CD14-positive monocyte (primary cell): ENCODE data around the gene FBXO31. TPM values are rescaled to one million over a fixed set of nuclear protein-coding genes. Genes with fewer than 3 reads are reported as not detected.

Experiments used
- DNase-seq, 3 donors: peaks; one replicate each; pipeline ENCODE4 v3.0.0-alpha.2; 2011 to 2022
- H2AFZ ChIP-seq: 2 replicates; pipeline ENCODE4 v1.6.0; 2012; ENCODE audit warnings: mild to moderate bottlenecking, low read depth, low read length, inconsistent platforms; ENCODE audit not compliant: insufficient read depth, poor library complexity, severe bottlenecking
- H3K27ac ChIP-seq, 2 donors: 1 replicate in 1 of 2; 2 replicates in 1 of 2; pipeline ENCODE4 v1.5.1; 2012 to 2013; ENCODE audit warnings: low read length in 2 of 2, control low read depth in 1 of 2, inconsistent platforms in 1 of 2, low read depth in 1 of 2, mild to moderate bottlenecking in 1 of 2
- H3K27me3 ChIP-seq, 2 donors: one replicate each; pipeline versions ENCODE4 v1.6.0 to v1.6.1; 2011 to 2013; ENCODE audit warnings: low read length in 2 of 2; ENCODE audit not compliant: control insufficient read depth in 2 of 2, insufficient read depth in 2 of 2
- H3K36me3 ChIP-seq, 2 donors: replicated peaks in 1 of 2; 1 replicate in 1 of 2; 2 replicates in 1 of 2; pipeline versions ENCODE4 v1.5.1 to v1.6.1; 2012 to 2013; ENCODE audit warnings: low read length in 2 of 2, control low read depth in 1 of 2, inconsistent platforms in 1 of 2, mild to moderate bottlenecking in 1 of 2; ENCODE audit not compliant: insufficient read depth in 2 of 2, control insufficient read depth in 1 of 2
- H3K4me1 ChIP-seq, 2 donors: 1 replicate in 1 of 2; 2 replicates in 1 of 2; pipeline versions ENCODE4 v1.5.1 to v1.6.1; 2012 to 2013; ENCODE audit warnings: low read length in 2 of 2, control low read depth in 1 of 2, inconsistent platforms in 1 of 2, mild to moderate bottlenecking in 1 of 2, moderate library complexity in 1 of 2; ENCODE audit not compliant: insufficient read depth in 2 of 2, control insufficient read depth in 1 of 2
- H3K4me2 ChIP-seq: replicated peaks from 2 replicates; pipeline ENCODE3; 2012; ENCODE audit warnings: low read length, moderate library complexity, mild to moderate bottlenecking; ENCODE audit not compliant: poor library complexity, severe bottlenecking; ENCODE audit errors: extremely low read depth
- H3K4me3 ChIP-seq, 3 experiments: fragments of 200-600 bp in 1 of 3; sonication (generic) in 1 of 3; replicated peaks in 1 of 3; 1 replicate in 2 of 3; 2 replicates in 1 of 3; pipeline ENCODE4 v1.5.1; 2011 to 2013; ENCODE audit warnings: low read length in 3 of 3, mild to moderate bottlenecking in 3 of 3, control low read depth in 2 of 3, low read depth in 2 of 3, inconsistent platforms in 1 of 3, moderate library complexity in 1 of 3
- H3K79me2 ChIP-seq: 2 replicates; pipeline ENCODE4 v1.6.0; 2012; ENCODE audit warnings: mild to moderate bottlenecking, control low read depth, inconsistent platforms, low read length, moderate library complexity; ENCODE audit not compliant: insufficient read depth
- H3K9ac ChIP-seq: 2 replicates; pipeline ENCODE4 v1.6.0; 2017; ENCODE audit warnings: low read length, mild to moderate bottlenecking; ENCODE audit not compliant: insufficient read depth, poor library complexity, severe bottlenecking
- H3K9me3 ChIP-seq, 2 donors: replicated peaks in 1 of 2; 1 replicate in 1 of 2; 2 replicates in 1 of 2; pipeline versions ENCODE4 v1.5.1 to v1.6.1; 2012 to 2013; ENCODE audit warnings: low read length in 2 of 2, control low read depth in 1 of 2; ENCODE audit not compliant: control insufficient read depth in 1 of 2, insufficient read depth in 1 of 2
- H4K20me1 ChIP-seq: 2 replicates; pipeline ENCODE4 v1.6.0; 2012; ENCODE audit warnings: mild to moderate bottlenecking, low read length, control low read depth, moderate library complexity; ENCODE audit not compliant: insufficient read depth
- H3K27ac Mint-ChIP-seq, 7 donors: one replicate each; pipeline ENCODE4 v1.8.0; 2020; ENCODE audit warnings: mild to moderate bottlenecking in 7 of 7, mixed read lengths in 7 of 7, moderate library complexity in 6 of 7, inconsistent platforms in 2 of 7
- H3K27me3 Mint-ChIP-seq, 3 donors: one replicate each; pipeline ENCODE4 v1.8.0; 2021 to 2022; ENCODE audit warnings: low read depth in 3 of 3, mild to moderate bottlenecking in 3 of 3, mixed read lengths in 3 of 3, moderate library complexity in 3 of 3, inconsistent platforms in 1 of 3
- H3K36me3 Mint-ChIP-seq, 2 donors: one replicate each; pipeline ENCODE4 v1.8.0; 2020; ENCODE audit warnings: mixed read lengths in 2 of 2, inconsistent platforms in 1 of 2, mild to moderate bottlenecking in 1 of 2
- H3K4me1 Mint-ChIP-seq: one replicate; pipeline ENCODE4 v1.8.0; 2020; ENCODE audit warnings: mild to moderate bottlenecking, mixed read lengths
- H3K4me3 Mint-ChIP-seq, 2 donors: one replicate each; pipeline ENCODE4 v1.8.0; 2020; ENCODE audit warnings: mild to moderate bottlenecking in 2 of 2, mixed read lengths in 2 of 2, moderate library complexity in 1 of 2
- H3K9me3 Mint-ChIP-seq, 7 donors: one replicate each; pipeline ENCODE4 v1.8.0; 2020 to 2022; ENCODE audit warnings: mixed read lengths in 7 of 7, mild to moderate bottlenecking in 6 of 7, moderate library complexity in 6 of 7, inconsistent platforms in 2 of 7
- WGBS: methylation state at CpG from one replicate; pipeline ENCODE4 v1.1.5; 2013; ENCODE audit warnings: missing lambda C conversion rate; ENCODE audit not compliant: insufficient coverage; 5-methylcytosine and 5-hydroxymethylcytosine counted together
- intact Hi-C, 2 donors: fragments of 100-400 bp; cut with micrococcal nuclease; formaldehyde crosslinking; loops; one replicate each; pipeline versions ENCODE4 v1.15.0 to v1.15.1; 2023
- polyA plus RNA-seq, 3 donors: library from polyadenylated mRNA; depleted of rRNA in 1 of 3; unstranded in 2 of 3; stranded (reverse) in 1 of 3; fragments of 300-500 nt in 2 of 3; fragments of >200 nt in 1 of 3; fragmentation: Illumina TruSeq in 2 of 3; gene quantifications; 1 replicate in 2 of 3; 2 replicates in 1 of 3; pipeline ENCODE4 v1.2.3, GENCODE V29; 2012 to 2021
- TF ChIP-seq, protein P1 (sequence below): fragments of 200-600 bp; IDR thresholded peaks from one replicate; pipeline ENCODE4 v1.8.0; 2022; ENCODE audit warnings: antibody characterized with exemption, mild to moderate bottlenecking

Gene FBXO31
- polyA plus RNA-seq, 3 donors = 2.0 to 5.6 (median 3.3) TPM

DNA sequence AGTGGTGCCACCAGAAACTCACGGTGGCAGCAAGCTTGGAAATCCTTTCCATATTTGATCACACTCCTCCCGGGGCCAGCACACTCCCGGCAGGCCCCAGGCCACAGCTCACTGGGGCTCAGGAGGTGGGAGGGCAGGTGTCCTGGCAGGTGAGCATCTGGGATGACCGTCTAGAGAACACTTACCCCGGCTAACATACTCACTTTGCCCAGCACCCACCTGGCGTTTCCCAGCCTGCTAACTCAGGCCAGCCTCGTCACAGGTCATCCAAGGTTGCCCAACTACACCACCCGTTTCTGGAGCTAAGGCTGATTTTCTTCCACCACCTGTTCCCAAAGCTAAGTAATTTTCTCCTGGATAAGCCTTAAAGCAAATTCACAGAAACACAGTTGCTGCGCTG lies 24.9 kb downstream of the FBXO31 start:
- Histone ChIP-seq H3K4me3 (no peak overlapping the region), H3K9me3 (no peaks in the 10 kb centered on the region), H4K20me1 (peaks cover 21% of the 10 kb centered on the region), H3K79me2 (no peaks in the 10 kb centered on the region), H2AFZ (no peak overlapping the region), H3K4me1 (no peaks in the 10 kb centered on the region), H3K36me3 (peaks cover 4 to 17% of the 10 kb centered on the region in 2 donors), H3K9ac (no peak overlapping the region), H3K27me3 (peaks cover 0 to 21% of the 10 kb centered on the region in 2 donors), H3K27ac (no peak overlapping the region), H3K4me2 (no peak overlapping the region)
- WGBS = 98% methylated on average over 6 of the region's 9 CpGs
- peaks cover 55 to 60% of the 10 kb centered on the region in 2 donors for H3K36me3 Mint-ChIP-seq
- TF ChIP-seq, protein P1, sequence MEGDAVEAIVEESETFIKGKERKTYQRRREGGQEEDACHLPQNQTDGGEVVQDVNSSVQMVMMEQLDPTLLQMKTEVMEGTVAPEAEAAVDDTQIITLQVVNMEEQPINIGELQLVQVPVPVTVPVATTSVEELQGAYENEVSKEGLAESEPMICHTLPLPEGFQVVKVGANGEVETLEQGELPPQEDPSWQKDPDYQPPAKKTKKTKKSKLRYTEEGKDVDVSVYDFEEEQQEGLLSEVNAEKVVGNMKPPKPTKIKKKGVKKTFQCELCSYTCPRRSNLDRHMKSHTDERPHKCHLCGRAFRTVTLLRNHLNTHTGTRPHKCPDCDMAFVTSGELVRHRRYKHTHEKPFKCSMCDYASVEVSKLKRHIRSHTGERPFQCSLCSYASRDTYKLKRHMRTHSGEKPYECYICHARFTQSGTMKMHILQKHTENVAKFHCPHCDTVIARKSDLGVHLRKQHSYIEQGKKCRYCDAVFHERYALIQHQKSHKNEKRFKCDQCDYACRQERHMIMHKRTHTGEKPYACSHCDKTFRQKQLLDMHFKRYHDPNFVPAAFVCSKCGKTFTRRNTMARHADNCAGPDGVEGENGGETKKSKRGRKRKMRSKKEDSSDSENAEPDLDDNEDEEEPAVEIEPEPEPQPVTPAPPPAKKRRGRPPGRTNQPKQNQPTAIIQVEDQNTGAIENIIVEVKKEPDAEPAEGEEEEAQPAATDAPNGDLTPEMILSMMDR = no peak
- no peak for DNase-seq
- no peaks in the 10 kb centered on the region for H3K4me1 Mint-ChIP-seq
- H3K4me3 Mint-ChIP-seq = peak overlapping the region in 1 of 2 donors; percentile 46
- peaks cover 0 to 12% (median 0%) of the 10 kb centered on the region in 7 donors for H3K9me3 Mint-ChIP-seq
- intact Hi-C loops = no loop called here
- H3K27me3 Mint-ChIP-seq = peaks cover 24 to 53% (median 47%) of the 10 kb centered on the region in 3 donors
- H3K27ac Mint-ChIP-seq = no peak overlapping the region

DNA sequence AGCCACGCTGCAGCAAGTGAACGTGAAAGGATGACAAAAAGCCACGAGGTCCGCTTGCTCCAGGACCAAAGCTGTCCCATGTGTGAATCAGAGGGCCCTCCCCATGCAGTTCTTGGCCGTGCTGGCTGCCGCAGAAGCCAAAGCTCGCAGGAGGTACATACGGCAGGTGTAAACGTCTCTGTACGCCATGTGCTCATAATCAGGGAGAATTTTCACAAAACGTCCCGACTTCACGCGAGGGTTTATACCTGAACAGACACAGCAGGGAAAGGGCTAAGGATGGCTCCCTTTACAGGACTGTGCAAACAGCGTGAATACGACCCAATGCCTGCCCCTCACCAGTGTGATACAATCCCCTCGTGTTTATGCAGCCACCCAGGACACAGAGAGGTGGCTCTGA lies 25.3 kb downstream of the FBXO31 start:
- TF ChIP-seq, protein P1 = no peak
- Histone ChIP-seq H3K4me1 (no peaks in the 10 kb centered on the region), H4K20me1 (peaks cover 16% of the 10 kb centered on the region), H3K27ac (no peak overlapping the region), H2AFZ (no peak overlapping the region), H3K4me2 (no peak overlapping the region), H3K9ac (no peak overlapping the region), H3K79me2 (no peaks in the 10 kb centered on the region), H3K36me3 (peaks cover 4 to 17% of the 10 kb centered on the region in 2 donors), H3K4me3 (no peak overlapping the region), H3K9me3 (no peaks in the 10 kb centered on the region), H3K27me3 (peaks cover 0 to 17% of the 10 kb centered on the region in 2 donors)
- intact Hi-C loops = no loop called here
- 98% methylated on average over 17 of the region's 17 CpGs for WGBS
- Mint-ChIP-seq H3K36me3 (peaks cover 51 to 55% of the 10 kb centered on the region in 2 donors), H3K27me3 (peaks cover 20 to 49% (median 42%) of the 10 kb centered on the region in 3 donors), H3K27ac (no peak overlapping the region), H3K4me3 (peak overlapping the region in 1 of 2 donors; percentile 33), H3K4me1 (no peaks in the 10 kb centered on the region), H3K9me3 (peaks cover 0 to 10% (median 0%) of the 10 kb centered on the region in 7 donors)
- DNase-seq = no peak
